SU-DHL-6 (cell line): Measurements from ENCODE around the gene UBE3B.

Experiments used
- H2AFZ ChIP-seq: fragments of 200-600 bp; sonication (generic); 2 replicates; pipeline ENCODE4 v1.6.1; 2014; ENCODE audit warnings: low read depth, mild to moderate bottlenecking, moderate library complexity, mixed read lengths, antibody characterized with exemption, low read length; ENCODE audit not compliant: severe bottlenecking
- H3F3A ChIP-seq: fragments of 200-600 bp; shearing (Covaris generic); 2 replicates; pipeline ENCODE4 v1.6.0; 2016; ENCODE audit warnings: antibody characterized with exemption, mild to moderate bottlenecking; ENCODE audit not compliant: insufficient read depth
- H3K27ac ChIP-seq: fragments of 200-600 bp; sonication (generic); 2 replicates; pipeline ENCODE4 v1.5.1; 2016; ENCODE audit warnings: low read depth, mild to moderate bottlenecking, low read length, moderate library complexity, mixed read lengths
- H3K27me3 ChIP-seq: fragments of 200-600 bp; sonication (generic), shearing (Covaris generic); 2 replicates; pipeline ENCODE4 v1.6.0; 2014; ENCODE audit warnings: mild to moderate bottlenecking, low read length
- H3K36me3 ChIP-seq: fragments of 200-600 bp; sonication (generic); 2 replicates; pipeline ENCODE4 v1.6.1; 2014; ENCODE audit warnings: mild to moderate bottlenecking, low read length, mixed read lengths
- H3K4me2 ChIP-seq: fragments of 300-600, 200-600 bp; shearing (Covaris generic), sonication (generic); 2 replicates; pipeline ENCODE4 v1.6.0; 2014; ENCODE audit warnings: low read length, low read depth, mild to moderate bottlenecking; ENCODE audit not compliant: poor library complexity, severe bottlenecking
- H3K4me3 ChIP-seq: fragments of 200-600 bp; sonication (generic); 2 replicates; pipeline ENCODE4 v1.5.1; 2014; ENCODE audit warnings: antibody characterized with exemption, low read length, mild to moderate bottlenecking, mixed read lengths; ENCODE audit not compliant: insufficient read depth, poor library complexity, severe bottlenecking
- H3K79me2 ChIP-seq: fragments of 200-600 bp; sonication (generic); 2 replicates; pipeline ENCODE4 v1.6.1; 2014; ENCODE audit warnings: mild to moderate bottlenecking, low read length, moderate library complexity; ENCODE audit not compliant: insufficient read depth
- H3K9ac ChIP-seq: fragments of 200-600 bp; sonication (generic); 2 replicates; pipeline ENCODE4 v1.7.0; 2014; ENCODE audit warnings: mild to moderate bottlenecking, low read length
- H3K9me2 ChIP-seq: fragments of 200-600 bp; sonication (generic); replicated peaks from 2 replicates; pipeline ENCODE4 v1.6.1; 2014; ENCODE audit warnings: low read length; ENCODE audit not compliant: insufficient read depth
- H3K9me3 ChIP-seq: fragments of 200-600 bp; sonication (generic); 2 replicates; pipeline ENCODE4 v1.6.1; 2014; ENCODE audit warnings: low read length, mixed read lengths; ENCODE audit not compliant: insufficient read depth
- H4K20me1 ChIP-seq: fragments of 200-600 bp; sonication (generic); 2 replicates; pipeline ENCODE4 v1.6.1; 2014; ENCODE audit warnings: low read depth, mild to moderate bottlenecking, antibody characterized with exemption, low read length, moderate library complexity, mixed read lengths
- EZH2phosphoT487 ChIP-seq: fragments of 200-600 bp; sonication (generic), shearing (Covaris generic); conservative IDR thresholded peaks from 2 replicates; pipeline ENCODE4 v1.6.1; 2018; ENCODE audit warnings: mild to moderate bottlenecking, antibody characterized with exemption, low read length, moderate library complexity, mixed read lengths
- TF ChIP-seq, protein P1 (sequence below): fragments of 200-600 bp; sonication (generic); IDR thresholded peaks from one replicate; pipeline ENCODE4 v1.5.1; 2017; ENCODE audit warnings: antibody characterized with exemption, mild to moderate bottlenecking, low read length, moderate library complexity; ENCODE audit not compliant: insufficient read depth, poor library complexity, severe bottlenecking

The UBE3B gene

DNA sequence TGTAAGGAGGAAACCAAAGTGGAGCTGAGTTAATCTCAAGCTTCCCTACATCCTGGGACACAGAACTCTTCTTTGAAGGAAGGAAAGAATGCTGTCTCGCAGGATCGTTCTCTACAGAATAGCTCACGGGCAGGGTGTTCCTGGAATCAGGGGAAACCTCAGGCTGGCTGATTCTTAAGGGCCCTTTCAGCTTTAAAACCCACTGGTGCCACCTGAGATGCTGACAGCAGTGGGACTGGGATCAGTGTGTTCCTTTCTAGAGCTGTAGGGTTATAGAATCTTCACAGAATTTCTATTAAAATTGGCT lies 47.8 kb downstream of the UBE3B start:
- H3K9me3 ChIP-seq, result no peaks in the 10 kb centered on the region
- H3K4me2 ChIP-seq, result no peak overlapping the region
- H4K20me1 ChIP-seq, result no peaks in the 10 kb centered on the region
- H3K36me3 ChIP-seq, result no peaks in the 10 kb centered on the region
- H3K9ac ChIP-seq, result no peak overlapping the region
- H3F3A ChIP-seq, result no peaks in the 10 kb centered on the region
- no peak overlapping the region for H2AFZ ChIP-seq
- TF ChIP-seq EZH2phosphoT487, result no peak
- TF ChIP-seq, protein P1, sequence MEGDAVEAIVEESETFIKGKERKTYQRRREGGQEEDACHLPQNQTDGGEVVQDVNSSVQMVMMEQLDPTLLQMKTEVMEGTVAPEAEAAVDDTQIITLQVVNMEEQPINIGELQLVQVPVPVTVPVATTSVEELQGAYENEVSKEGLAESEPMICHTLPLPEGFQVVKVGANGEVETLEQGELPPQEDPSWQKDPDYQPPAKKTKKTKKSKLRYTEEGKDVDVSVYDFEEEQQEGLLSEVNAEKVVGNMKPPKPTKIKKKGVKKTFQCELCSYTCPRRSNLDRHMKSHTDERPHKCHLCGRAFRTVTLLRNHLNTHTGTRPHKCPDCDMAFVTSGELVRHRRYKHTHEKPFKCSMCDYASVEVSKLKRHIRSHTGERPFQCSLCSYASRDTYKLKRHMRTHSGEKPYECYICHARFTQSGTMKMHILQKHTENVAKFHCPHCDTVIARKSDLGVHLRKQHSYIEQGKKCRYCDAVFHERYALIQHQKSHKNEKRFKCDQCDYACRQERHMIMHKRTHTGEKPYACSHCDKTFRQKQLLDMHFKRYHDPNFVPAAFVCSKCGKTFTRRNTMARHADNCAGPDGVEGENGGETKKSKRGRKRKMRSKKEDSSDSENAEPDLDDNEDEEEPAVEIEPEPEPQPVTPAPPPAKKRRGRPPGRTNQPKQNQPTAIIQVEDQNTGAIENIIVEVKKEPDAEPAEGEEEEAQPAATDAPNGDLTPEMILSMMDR, result no peak
- H3K27ac ChIP-seq, result no peak overlapping the region
- no peaks in the 10 kb centered on the region for H3K9me2 ChIP-seq
- H3K27me3 ChIP-seq, result no peaks in the 10 kb centered on the region
- H3K4me3 ChIP-seq, result no peak overlapping the region
- H3K79me2 ChIP-seq, result no peaks in the 10 kb centered on the region

DNA sequence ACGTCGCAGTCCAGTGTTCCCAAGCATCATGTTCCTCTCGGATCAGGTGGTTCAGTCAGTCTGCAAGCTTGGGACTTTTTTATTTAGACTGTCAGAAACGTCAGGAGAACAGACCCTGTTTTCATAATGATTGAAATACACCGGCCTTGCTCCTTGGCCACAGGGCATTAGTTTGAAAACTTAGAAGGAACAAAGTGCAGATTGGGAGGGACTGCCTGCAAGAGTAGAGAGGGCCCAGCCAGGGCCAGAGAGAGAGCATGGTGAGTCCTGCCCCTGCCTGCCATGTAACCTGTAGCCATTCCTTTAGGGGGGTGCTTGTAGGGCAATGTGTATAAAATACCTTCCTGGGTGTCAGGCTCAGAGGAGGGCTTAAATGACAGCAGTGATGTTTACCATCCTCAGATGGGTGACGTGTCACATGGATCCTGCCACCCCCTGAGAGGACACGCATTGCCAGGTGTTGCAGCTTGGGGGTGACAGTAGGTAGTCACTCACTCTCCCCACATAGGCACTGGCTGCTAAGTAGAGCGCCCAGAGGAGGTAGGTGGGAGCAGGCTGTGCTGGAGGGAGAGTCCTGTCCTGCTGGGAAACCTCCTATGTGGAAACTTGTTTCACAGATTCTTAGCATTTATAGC lies 50.2 kb downstream of the UBE3B start:
- Histone ChIP-seq H3F3A (no peaks in the 10 kb centered on the region), H3K27me3 (no peaks in the 10 kb centered on the region), H4K20me1 (no peaks in the 10 kb centered on the region), H3K9me3 (no peaks in the 10 kb centered on the region), H3K9ac (no peak overlapping the region), H3K27ac (no peak overlapping the region), H3K36me3 (no peaks in the 10 kb centered on the region), H2AFZ (no peak overlapping the region), H3K9me2 (no peaks in the 10 kb centered on the region), H3K4me2 (no peak overlapping the region), H3K4me3 (no peak overlapping the region), H3K79me2 (no peaks in the 10 kb centered on the region)
- TF ChIP-seq, protein P1, result no peak
- no peak for TF ChIP-seq EZH2phosphoT487

DNA sequence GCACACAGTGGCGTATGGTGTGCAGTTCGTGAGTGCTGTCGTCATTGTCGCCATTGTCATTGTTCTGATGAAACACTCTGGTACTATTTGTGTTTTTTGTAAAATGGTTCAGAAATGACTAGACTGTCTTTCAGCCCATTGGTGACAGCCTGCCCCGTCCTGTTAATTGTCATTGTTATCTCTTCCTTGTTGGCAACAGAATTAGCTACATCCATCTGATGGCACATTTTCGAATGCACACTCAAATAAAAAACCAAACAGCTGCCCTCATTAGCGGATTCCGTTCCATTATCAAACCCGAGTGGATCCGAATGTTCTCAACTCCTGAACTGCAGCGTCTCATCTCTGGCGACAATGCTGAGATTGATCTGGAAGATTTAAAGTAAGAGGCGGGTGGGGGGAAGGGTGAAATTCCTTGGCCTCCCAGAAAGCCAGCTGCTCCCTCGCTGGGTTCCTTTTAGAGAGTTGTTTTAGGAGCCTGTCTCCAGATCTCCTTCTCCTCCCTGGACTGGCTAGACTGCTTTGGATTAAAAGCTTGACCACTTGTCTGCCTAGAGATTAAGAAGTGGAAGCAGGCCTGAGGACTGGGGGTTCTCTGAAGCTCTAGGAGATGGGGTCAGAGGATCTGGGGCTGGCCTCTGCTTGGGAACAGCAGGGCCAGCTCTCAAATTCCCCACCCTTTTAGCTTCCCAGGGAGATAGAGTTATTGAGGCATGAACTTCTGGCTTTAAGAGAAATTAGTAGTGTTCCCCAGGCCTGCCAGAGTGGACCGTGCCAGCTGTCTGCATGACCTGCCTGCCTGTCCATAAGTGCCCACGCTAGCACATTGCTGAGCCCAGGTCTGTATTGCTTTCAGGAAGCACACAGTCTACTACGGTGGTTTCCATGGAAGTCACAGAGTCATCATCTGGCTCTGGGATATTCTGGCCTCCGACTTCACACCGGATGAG lies 52.5 kb downstream of the UBE3B start:
- no peaks in the 10 kb centered on the region for H3K27me3 ChIP-seq
- H4K20me1 ChIP-seq, result no peaks in the 10 kb centered on the region
- H3K9ac ChIP-seq, result no peak overlapping the region
- TF ChIP-seq, protein P1, result no peak
- H2AFZ ChIP-seq, result no peak overlapping the region
- no peak overlapping the region for H3K27ac ChIP-seq
- H3K36me3 ChIP-seq, result no peaks in the 10 kb centered on the region
- no peak overlapping the region for H3K4me2 ChIP-seq
- H3K4me3 ChIP-seq, result no peak overlapping the region
- H3F3A ChIP-seq, result no peaks in the 10 kb centered on the region
- H3K9me3 ChIP-seq, result no peaks in the 10 kb centered on the region
- no peaks in the 10 kb centered on the region for H3K79me2 ChIP-seq
- no peaks in the 10 kb centered on the region for H3K9me2 ChIP-seq
